Measurements from ENCODE around the gene LYRM7.
"Not testable (repeated sequence)": the region's sequence is repeated elsewhere in the genome, so short reads cannot be mapped to it uniquely, and the experiment has no call there.

The LYRM7 gene

DNA sequence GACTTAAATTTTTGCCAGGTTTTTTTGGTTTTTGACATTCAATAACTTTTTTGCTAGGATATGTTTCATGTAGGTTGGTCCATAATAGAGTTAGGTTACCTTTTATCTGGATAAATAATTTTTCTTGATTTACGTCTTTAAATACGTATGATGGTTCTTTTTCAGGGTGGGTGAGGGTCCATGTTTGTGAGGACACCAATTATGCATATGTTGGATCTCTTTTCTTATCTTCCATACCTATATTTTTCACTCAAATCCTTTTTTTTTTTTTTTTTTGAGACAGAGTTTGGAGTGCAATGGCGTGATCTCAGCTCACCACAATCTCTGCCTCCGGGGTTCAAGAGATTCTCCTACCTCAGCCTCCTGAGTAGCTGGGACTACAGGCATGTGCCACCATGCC lies 75.8 kb downstream of the LYRM7 start:
- Histone ChIP-seq H3K27me3 (ENCODE audit: insufficient read depth, poor library complexity, severe bottlenecking) (no peaks in the 10 kb centered on the region), H3K27ac (replicated peaks) (no peak overlapping the region), H3K4me3 (replicated peaks; ENCODE audit: insufficient read depth, low read length) (no peak overlapping the region)
- no peak for DNase-seq (ENCODE audit: low read depth in 1 of 2, low spot score in 1 of 2)
- TF ChIP-seq GABPA (IDR thresholded peaks at IDR 0.05; ENCODE audit: low read depth) (no peak), POLR2AphosphoS5 (IDR thresholded peaks at IDR 0.05; ENCODE audit: low read depth) (no peak), SPI1 (IDR thresholded peaks at IDR 0.05; ENCODE audit: borderline replicate concordance, low read depth) (no peak)
- TF ChIP-seq, protein P1, sequence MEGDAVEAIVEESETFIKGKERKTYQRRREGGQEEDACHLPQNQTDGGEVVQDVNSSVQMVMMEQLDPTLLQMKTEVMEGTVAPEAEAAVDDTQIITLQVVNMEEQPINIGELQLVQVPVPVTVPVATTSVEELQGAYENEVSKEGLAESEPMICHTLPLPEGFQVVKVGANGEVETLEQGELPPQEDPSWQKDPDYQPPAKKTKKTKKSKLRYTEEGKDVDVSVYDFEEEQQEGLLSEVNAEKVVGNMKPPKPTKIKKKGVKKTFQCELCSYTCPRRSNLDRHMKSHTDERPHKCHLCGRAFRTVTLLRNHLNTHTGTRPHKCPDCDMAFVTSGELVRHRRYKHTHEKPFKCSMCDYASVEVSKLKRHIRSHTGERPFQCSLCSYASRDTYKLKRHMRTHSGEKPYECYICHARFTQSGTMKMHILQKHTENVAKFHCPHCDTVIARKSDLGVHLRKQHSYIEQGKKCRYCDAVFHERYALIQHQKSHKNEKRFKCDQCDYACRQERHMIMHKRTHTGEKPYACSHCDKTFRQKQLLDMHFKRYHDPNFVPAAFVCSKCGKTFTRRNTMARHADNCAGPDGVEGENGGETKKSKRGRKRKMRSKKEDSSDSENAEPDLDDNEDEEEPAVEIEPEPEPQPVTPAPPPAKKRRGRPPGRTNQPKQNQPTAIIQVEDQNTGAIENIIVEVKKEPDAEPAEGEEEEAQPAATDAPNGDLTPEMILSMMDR (IDR thresholded peaks at IDR 0.05; ENCODE audit: insufficient read depth, low read length), result no peak
- TF ChIP-seq, protein P2, sequence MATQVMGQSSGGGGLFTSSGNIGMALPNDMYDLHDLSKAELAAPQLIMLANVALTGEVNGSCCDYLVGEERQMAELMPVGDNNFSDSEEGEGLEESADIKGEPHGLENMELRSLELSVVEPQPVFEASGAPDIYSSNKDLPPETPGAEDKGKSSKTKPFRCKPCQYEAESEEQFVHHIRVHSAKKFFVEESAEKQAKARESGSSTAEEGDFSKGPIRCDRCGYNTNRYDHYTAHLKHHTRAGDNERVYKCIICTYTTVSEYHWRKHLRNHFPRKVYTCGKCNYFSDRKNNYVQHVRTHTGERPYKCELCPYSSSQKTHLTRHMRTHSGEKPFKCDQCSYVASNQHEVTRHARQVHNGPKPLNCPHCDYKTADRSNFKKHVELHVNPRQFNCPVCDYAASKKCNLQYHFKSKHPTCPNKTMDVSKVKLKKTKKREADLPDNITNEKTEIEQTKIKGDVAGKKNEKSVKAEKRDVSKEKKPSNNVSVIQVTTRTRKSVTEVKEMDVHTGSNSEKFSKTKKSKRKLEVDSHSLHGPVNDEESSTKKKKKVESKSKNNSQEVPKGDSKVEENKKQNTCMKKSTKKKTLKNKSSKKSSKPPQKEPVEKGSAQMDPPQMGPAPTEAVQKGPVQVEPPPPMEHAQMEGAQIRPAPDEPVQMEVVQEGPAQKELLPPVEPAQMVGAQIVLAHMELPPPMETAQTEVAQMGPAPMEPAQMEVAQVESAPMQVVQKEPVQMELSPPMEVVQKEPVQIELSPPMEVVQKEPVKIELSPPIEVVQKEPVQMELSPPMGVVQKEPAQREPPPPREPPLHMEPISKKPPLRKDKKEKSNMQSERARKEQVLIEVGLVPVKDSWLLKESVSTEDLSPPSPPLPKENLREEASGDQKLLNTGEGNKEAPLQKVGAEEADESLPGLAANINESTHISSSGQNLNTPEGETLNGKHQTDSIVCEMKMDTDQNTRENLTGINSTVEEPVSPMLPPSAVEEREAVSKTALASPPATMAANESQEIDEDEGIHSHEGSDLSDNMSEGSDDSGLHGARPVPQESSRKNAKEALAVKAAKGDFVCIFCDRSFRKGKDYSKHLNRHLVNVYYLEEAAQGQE (IDR thresholded peaks at IDR 0.05; ENCODE audit: insufficient replicate concordance, low read depth), result no peak

DNA sequence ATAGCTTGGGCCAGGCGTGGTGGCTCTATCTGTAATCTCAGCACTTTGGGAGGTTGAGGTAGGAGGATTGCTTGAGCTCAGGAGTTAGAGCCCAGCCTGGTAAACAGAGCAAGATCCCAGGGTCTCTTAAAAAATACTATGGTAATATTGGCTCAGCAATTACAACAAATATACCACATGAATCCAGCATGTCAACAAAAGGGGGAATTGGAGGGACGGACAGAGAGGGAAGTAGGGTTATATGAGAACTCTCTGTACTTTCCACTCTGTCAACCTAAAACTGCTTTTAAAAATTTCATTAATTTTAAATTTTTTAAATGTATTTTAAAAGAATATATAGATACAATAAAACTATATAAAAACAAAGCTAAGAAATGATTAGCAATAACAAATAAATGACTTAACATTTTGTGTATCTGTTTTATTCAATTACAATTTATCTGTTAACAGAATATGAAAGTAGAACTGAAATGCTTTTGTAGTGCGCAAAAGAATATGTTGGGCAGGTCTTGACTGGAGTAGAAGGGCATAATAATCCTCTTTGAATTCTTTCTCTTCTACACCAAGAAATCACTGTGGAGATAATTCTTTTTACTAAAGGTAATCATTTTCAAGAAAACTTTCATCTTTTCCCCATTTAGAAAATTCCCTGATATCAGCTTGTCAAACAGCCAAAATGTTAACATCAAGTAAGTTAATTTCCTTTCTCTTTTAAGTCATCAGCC lies 80.2 kb downstream of the LYRM7 start:
- Histone ChIP-seq H3K4me3 (replicated peaks; ENCODE audit: insufficient read depth, low read length) (no peak overlapping the region), H3K27ac (replicated peaks) (no peak overlapping the region), H3K27me3 (ENCODE audit: insufficient read depth, poor library complexity, severe bottlenecking) (no peaks in the 10 kb centered on the region)
- no peak for DNase-seq (ENCODE audit: low read depth in 1 of 2, low spot score in 1 of 2)
- TF ChIP-seq POLR2AphosphoS5 (IDR thresholded peaks at IDR 0.05; ENCODE audit: low read depth), result no peak
- TF ChIP-seq GABPA (IDR thresholded peaks at IDR 0.05; ENCODE audit: low read depth), result no peak
- TF ChIP-seq, protein P2 (IDR thresholded peaks at IDR 0.05; ENCODE audit: insufficient replicate concordance, low read depth), result no peak
- no peak for TF ChIP-seq SPI1 (IDR thresholded peaks at IDR 0.05; ENCODE audit: borderline replicate concordance, low read depth)
- TF ChIP-seq, protein P1 (IDR thresholded peaks at IDR 0.05; ENCODE audit: insufficient read depth, low read length), result no peak

DNA sequence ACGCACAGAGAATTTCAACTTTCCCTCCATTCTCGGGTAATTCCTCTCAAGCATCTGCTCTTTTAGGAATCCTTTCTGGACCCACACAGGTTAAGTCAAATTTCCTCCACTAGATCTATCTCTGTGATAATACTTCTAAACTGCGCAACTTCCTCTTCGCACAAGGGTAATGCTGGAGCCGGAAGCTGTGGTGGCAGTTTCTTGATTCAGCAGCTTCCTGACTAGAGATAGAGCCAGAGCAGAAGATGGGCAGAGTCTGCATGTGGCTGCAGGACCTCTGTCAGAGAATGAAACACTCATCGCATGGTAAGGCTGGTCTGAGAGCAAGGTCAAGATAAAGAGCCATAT lies 82.1 kb downstream of the LYRM7 start:
- H3K4me3 ChIP-seq (replicated peaks; ENCODE audit: insufficient read depth, low read length), result no peak overlapping the region; the same call in 1 of the 2 replicates
- TF ChIP-seq, protein P1 (IDR thresholded peaks at IDR 0.05; ENCODE audit: insufficient read depth, low read length), result no peak
- TF ChIP-seq, protein P2 (IDR thresholded peaks at IDR 0.05; ENCODE audit: insufficient replicate concordance, low read depth), result no peak
- TF ChIP-seq POLR2AphosphoS5 (IDR thresholded peaks at IDR 0.05; ENCODE audit: low read depth) (peak; percentile 64), SPI1 (IDR thresholded peaks at IDR 0.05; ENCODE audit: borderline replicate concordance, low read depth) (peak; percentile 20; the same call in 1 of the 2 replicates), GABPA (IDR thresholded peaks at IDR 0.05; ENCODE audit: low read depth) (0 out of 2 replicates have a peak, but pooled peaks have one; percentile 19)
- DNase-seq (ENCODE audit: low read depth in 1 of 2, low spot score in 1 of 2), result peak; percentile 80 to 91

DNA sequence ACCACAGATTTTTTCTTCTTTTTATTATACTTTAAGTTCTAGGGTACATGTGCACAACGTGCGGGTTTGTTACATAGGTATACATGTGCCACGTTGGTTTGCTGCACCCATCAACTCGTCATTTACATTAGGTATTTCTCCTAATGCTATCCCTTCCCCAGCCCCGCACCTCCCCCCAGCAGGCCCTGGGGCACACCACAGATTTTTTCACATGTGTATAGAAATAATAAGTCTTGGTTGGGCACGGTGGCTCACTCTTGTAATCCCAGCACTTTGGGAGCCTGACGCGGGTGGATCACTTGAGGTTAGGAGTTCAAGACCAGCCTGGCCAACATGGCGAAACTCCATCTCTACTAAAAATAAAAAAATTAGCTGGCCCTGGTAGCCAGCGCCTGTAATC lies 83.3 kb downstream of the LYRM7 start:
- H3K4me3 ChIP-seq (replicated peaks; ENCODE audit: insufficient read depth, low read length); H3K27me3 ChIP-seq (ENCODE audit: insufficient read depth, poor library complexity, severe bottlenecking); DNase-seq (ENCODE audit: low read depth in 1 of 2, low spot score in 1 of 2): not testable (repeated sequence)
- peak overlapping the region; percentile 54 for H3K27ac ChIP-seq (replicated peaks)

More for the DNA sequence above, 82.1 kb downstream of the LYRM7 start:
- Histone ChIP-seq H3K27ac (replicated peaks) (peak overlapping the region; percentile 74), H3K27me3 (ENCODE audit: insufficient read depth, poor library complexity, severe bottlenecking) (no peaks in the 10 kb centered on the region)
